Testis (tissue), 5 donors: ENCODE measurements around the gene RUSF1. TPM values are rescaled to one million over a fixed set of nuclear protein-coding genes. Genes with fewer than 3 reads are reported as not detected.
"Not testable (repeated sequence)": the region's sequence is repeated elsewhere in the genome, so short reads cannot be mapped to it uniquely, and the experiment has no call there.

Experiments
- DNase-seq: peaks from one replicate; pipeline ENCODE4 v3.0.0-alpha.2; 2019
- H3K27ac ChIP-seq, 2 donors: fragments of 200-600 bp; sonication (generic); one replicate each; pipeline ENCODE4 v1.5.1; 2019
- H3K27me3 ChIP-seq: fragments of 200-600 bp; sonication (generic); one replicate; pipeline ENCODE4 v1.5.1; 2019
- H3K36me3 ChIP-seq: fragments of 200-600 bp; sonication (generic); one replicate; pipeline ENCODE4 v1.5.1; 2017; ENCODE audit warnings: low read depth; ENCODE audit errors: missing control alignments
- H3K4me1 ChIP-seq: fragments of 200-600 bp; sonication (generic); one replicate; pipeline ENCODE4 v1.5.1; 2019
- H3K4me3 ChIP-seq, 2 donors: fragments of 200-600 bp; sonication (generic); one replicate each; pipeline ENCODE4 v1.5.1; 2017 to 2019
- H3K9me3 ChIP-seq: fragments of 200-600 bp; sonication (generic); one replicate; pipeline ENCODE4 v1.5.1; 2017
- POLR2A ChIP-seq: fragments of 450-650 bp; IDR thresholded peaks from one replicate; pipeline ENCODE4 v1.6.1; 2017; ENCODE audit warnings: antibody characterized with exemption, mild to moderate bottlenecking, moderate library complexity
- WGBS, 2 donors: methylation state at CpG; one replicate each; pipeline ENCODE4 v1.1.5; 2018; 5-methylcytosine and 5-hydroxymethylcytosine counted together
- intact Hi-C: fragments of 100-400 bp; cut with DNase I; formaldehyde crosslinking; loops from one replicate; pipeline ENCODE4 v1.15.1; 2023; ENCODE audit warnings: low total_unique reads
- long read RNA-seq, 2 donors: transcript quantifications; one replicate each; lab custom pipeline, GENCODE V29; 2026
- polyA plus RNA-seq: library from polyadenylated mRNA; stranded (reverse); fragments of 350-450 nt; fragmentation: Illumina TruSeq; extraction: RNeasy Lipid Tissue Mini Kit (QIAGEN cat#74804); gene quantifications from one replicate; pipeline ENCODE4 v1.2.3, GENCODE V29; 2014; ENCODE audit warnings: low read depth, low replicate concordance; ENCODE audit not compliant: insufficient read depth
- total RNA-seq, 2 donors: library from RNA; depleted of rRNA; stranded (reverse); fragments of >200 nt; gene quantifications; one replicate each; pipeline ENCODE4 v1.2.3, GENCODE V29; 2016
- TF ChIP-seq, protein P1 (sequence below), 3 experiments: fragments of 450-650 bp in 2 of 3; fragments of 200-600 bp in 1 of 3; sonication (generic) in 1 of 3; IDR thresholded peaks; one replicate each; pipeline ENCODE4 v1.5.1; 2016 to 2019; ENCODE audit warnings: antibody characterized with exemption in 3 of 3, mild to moderate bottlenecking in 2 of 3, moderate library complexity in 1 of 3

The RUSF1 gene
- total RNA-seq (100 to 1,000 TPM; 102 to 124 TPM), polyA plus RNA-seq (75.8 TPM)
- long read RNA-seq, donor 1, transcript C16orf58-201 (13 exons, 2,793 nt): major isoform, 10 of 20 reads
- long read RNA-seq, donor 1, partial matches to known transcripts: 8 of 20 reads
- long read RNA-seq, donor 1, other reads (novel, unspliced or antisense): 0 of 20 reads
- long read RNA-seq, donor 2, transcript C16orf58-201 (13 exons, 2,793 nt): major isoform, 7 of 8 reads
- long read RNA-seq, donor 2, partial matches to known transcripts: 0 of 8 reads
- long read RNA-seq, donor 2, other reads (novel, unspliced or antisense): 0 of 8 reads

DNA sequence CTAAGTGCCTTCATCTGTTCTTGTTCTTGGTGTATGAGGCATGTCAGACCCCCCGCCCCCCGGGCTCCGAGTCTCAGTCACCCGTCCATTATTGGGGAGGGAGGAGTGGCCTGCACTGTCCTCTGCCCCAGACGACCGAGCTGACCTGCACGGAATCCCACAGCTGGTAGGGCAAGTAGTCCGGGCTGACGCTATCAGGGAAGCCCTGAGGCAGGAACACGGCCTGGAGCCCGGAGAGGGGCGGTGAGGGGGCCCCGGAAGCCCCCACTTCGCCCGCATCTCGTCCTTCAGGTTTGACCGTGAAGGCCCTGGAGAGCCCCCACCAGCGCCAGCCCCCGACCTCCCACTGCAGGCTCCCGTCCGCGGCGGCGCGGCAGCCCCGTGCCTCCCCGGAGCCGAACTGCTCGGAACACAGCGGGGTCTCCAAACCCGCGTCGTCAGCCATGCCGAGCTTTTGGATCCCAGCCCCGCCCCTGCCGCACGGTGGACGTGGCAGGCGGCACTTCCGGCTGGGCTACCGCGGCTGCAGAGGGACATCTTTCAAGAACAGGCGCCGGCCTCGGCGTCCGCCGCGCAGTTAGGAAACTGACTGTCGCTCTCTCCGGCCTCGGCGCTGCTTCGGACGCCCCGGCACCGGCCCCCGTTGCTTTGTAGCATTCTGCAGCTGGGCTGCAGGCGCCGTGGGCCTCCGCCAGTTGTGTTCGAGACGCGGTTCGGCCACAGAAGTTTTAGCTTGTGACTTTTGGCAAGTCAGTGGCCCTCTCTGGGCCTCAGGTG, at the start of gene RUSF1:
RUSF1 (minus strand) TSS at position 463 of the 777 bp plus-strand sequence; CDS start at position 445, 18 bp downstream.
- Histone ChIP-seq H3K36me3 (no peaks in the 10 kb centered on the region), H3K9me3 (no peaks in the 10 kb centered on the region), H3K4me3 (peak within 1 kb of the TSS; percentile 100), H3K4me1 (peaks cover 23% of the 10 kb centered on the region), H3K27ac (peak within 1 kb of the TSS; percentile 94), H3K27me3 (no peaks in the 10 kb centered on the region)
- 0% methylated on average over 16 to 47 of the region's 65 CpGs for WGBS, 2 donors
- intact Hi-C loops: no loop called here
- DNase-seq: peak; percentile 96
- TF ChIP-seq, protein P1, sequence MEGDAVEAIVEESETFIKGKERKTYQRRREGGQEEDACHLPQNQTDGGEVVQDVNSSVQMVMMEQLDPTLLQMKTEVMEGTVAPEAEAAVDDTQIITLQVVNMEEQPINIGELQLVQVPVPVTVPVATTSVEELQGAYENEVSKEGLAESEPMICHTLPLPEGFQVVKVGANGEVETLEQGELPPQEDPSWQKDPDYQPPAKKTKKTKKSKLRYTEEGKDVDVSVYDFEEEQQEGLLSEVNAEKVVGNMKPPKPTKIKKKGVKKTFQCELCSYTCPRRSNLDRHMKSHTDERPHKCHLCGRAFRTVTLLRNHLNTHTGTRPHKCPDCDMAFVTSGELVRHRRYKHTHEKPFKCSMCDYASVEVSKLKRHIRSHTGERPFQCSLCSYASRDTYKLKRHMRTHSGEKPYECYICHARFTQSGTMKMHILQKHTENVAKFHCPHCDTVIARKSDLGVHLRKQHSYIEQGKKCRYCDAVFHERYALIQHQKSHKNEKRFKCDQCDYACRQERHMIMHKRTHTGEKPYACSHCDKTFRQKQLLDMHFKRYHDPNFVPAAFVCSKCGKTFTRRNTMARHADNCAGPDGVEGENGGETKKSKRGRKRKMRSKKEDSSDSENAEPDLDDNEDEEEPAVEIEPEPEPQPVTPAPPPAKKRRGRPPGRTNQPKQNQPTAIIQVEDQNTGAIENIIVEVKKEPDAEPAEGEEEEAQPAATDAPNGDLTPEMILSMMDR (IDR thresholded peaks at IDR 0.05): no peak
- TF ChIP-seq POLR2A: peak; percentile 45

DNA sequence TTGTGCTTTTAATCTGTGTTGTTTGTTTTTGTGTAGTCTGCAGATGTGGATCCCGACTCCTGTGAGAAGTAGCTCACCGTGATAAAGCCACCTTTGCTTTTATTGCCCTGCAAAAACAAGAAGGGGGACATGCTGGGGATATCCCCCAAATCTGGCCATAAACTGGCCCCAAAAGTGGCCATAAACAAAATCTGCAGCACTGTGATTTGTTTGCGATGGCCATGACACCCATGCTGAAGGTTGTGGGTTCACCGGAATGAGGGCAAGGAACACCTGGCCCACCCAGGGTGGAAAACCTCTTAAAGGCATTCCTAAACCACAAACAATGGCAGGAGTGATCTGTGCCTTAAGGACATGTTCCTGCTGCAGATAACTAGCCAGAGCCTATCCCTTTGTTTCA, 34.6 kb upstream of the RUSF1 start:
- intact Hi-C loops: no loop called here
- H3K4me3 ChIP-seq: no peak overlapping the region
- no peaks in the 10 kb centered on the region for H3K9me3 ChIP-seq
- H3K27me3 ChIP-seq: no peaks in the 10 kb centered on the region
- TF ChIP-seq, protein P1 (IDR thresholded peaks at IDR 0.05): no peak
- no peak for TF ChIP-seq POLR2A
- no peaks in the 10 kb centered on the region for H3K4me1 ChIP-seq
- no peaks in the 10 kb centered on the region for H3K36me3 ChIP-seq
- H3K27ac ChIP-seq: no peak overlapping the region
- no peak for DNase-seq
- WGBS, 2 donors: 87 to 90% methylated on average over 4 of the region's 4 CpGs

DNA sequence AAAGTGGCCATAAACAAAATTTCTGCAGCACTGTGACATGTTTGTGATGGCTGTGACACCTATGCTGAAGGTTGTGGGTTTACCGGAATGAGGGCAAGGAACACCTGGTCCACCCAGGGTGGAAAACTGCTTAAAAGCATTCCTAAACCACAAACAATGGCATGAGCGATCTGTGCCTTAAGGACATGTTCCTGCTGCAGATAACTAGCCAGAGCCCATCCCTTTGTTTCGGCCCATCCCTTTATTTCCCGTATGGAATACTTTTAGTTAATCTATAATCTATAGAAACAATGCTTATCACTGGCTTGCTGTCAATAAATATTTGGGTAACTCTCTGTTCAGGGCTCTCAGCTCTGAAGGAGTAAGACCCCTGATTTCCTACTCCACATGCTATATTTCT, 31.6 kb upstream of the RUSF1 start:
- 88 to 100% methylated on average over 4 of the region's 4 CpGs for WGBS, 2 donors

DNA sequence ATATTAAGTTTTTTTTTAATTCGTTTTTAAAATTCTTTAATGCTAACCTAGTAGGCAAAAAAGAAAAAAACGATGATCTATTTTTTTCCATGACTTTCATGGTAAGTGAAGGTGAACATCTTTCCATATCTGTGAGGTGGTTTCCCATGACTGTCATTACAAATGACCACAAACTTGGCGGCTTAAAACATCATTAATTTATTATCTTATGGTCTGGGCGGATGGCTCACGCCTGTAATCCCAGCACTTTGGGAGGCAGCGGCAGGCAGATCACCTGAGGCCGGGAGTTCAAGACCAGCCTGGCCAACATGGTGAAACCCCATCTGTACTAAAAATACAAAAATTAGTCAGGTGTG, 30.0 kb upstream of the RUSF1 start:
- WGBS, 2 donors: 65 to 68% methylated on average over 7 of the region's 7 CpGs
- DNase-seq, H3K4me1 ChIP-seq, H3K27ac ChIP-seq, H3K36me3 ChIP-seq, H3K9me3 ChIP-seq, H3K4me3 ChIP-seq, intact Hi-C loops, H3K27me3 ChIP-seq: not testable (repeated sequence)

More for the DNA sequence above, 31.6 kb upstream of the RUSF1 start:
- H3K4me1 ChIP-seq, H3K4me3 ChIP-seq, H3K36me3 ChIP-seq, H3K9me3 ChIP-seq, DNase-seq, H3K27me3 ChIP-seq, intact Hi-C loops, H3K27ac ChIP-seq: not testable (repeated sequence)

DNA sequence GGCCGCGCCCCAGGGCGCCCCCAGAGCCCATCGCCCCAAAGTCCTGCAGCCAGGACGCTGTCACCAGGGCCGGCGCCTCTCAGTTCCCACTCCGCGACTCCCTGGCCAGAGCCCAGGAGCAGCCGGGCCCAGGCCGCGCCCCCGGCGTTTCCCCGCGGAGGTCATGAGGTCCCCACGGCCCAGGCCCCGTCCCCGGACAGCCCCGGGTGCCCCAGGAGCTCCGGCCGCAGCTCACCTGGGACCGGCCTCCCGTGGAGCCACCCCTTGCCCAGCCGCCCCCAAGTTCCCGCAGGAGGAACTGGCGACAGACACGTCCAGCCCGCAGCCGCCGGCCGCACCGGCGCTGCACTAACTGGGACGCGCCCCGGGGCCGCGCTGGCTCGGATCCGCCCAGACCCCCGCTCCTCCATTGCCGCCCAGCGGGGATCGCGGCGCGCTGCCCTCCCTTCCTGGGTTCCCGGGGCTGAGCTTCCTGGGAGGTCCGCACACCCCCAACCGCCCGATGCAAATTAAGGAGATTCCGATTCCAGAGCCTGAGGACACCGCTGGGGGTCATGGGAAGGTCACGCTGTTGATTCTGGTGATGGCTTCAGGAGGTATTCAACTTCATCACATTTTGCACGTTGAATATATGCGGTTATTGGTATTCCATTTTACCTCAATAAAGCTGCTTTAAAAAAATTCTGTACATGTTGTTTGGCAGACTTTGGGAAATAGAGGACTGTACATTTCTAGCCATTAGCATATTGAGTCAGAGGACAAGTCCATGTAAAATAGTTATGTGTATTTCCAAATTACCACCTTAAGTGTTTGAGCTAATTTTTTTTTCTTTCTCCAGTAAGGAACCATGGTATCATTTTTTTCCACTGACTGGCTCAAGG, 29.4 kb upstream of the RUSF1 start:
- intact Hi-C loops: no loop called here
- peak; percentile 18 for DNase-seq
- H3K27me3 ChIP-seq: no peaks in the 10 kb centered on the region
- WGBS, 2 donors: 3 to 13% methylated on average over 8 to 55 of the region's 57 CpGs
- no peaks in the 10 kb centered on the region for H3K9me3 ChIP-seq
- H3K4me1 ChIP-seq: no peaks in the 10 kb centered on the region
- H3K36me3 ChIP-seq: no peaks in the 10 kb centered on the region
- peak overlapping the region; percentile 41 to 47 for H3K4me3 ChIP-seq
- no peak overlapping the region for H3K27ac ChIP-seq
- TF ChIP-seq POLR2A: no peak
- TF ChIP-seq, protein P1 (IDR thresholded peaks at IDR 0.05): no peak
